ENCODE measurements around the gene ZNF841. TPM values are rescaled to one million over a fixed set of nuclear protein-coding genes. Genes with fewer than 3 reads are reported as not detected.

The ZNF841 gene
- total and polyA plus RNA-seq, 9 of the 15 experiments (the other 6 are each of a cell fraction or from before 2014, with no cell fraction given) = 3.1 to 17.1 (median 11.0) TPM

- TF ChIP-seq NEUROD1 (IDR thresholded peaks at IDR 0.05; ENCODE audit: borderline replicate concordance, low read depth, low read length, partially characterized antibody) = peak; percentile 15
- peak; percentile 79 for TF ChIP-seq GABPA (tag; conservative IDR thresholded peaks at IDR 0.05; ENCODE audit: low read depth)
- no peak for TF ChIP-seq SFPQ (IDR thresholded peaks at IDR 0.05; ENCODE audit: low read depth, low read length)
- TF ChIP-seq, protein P1, sequence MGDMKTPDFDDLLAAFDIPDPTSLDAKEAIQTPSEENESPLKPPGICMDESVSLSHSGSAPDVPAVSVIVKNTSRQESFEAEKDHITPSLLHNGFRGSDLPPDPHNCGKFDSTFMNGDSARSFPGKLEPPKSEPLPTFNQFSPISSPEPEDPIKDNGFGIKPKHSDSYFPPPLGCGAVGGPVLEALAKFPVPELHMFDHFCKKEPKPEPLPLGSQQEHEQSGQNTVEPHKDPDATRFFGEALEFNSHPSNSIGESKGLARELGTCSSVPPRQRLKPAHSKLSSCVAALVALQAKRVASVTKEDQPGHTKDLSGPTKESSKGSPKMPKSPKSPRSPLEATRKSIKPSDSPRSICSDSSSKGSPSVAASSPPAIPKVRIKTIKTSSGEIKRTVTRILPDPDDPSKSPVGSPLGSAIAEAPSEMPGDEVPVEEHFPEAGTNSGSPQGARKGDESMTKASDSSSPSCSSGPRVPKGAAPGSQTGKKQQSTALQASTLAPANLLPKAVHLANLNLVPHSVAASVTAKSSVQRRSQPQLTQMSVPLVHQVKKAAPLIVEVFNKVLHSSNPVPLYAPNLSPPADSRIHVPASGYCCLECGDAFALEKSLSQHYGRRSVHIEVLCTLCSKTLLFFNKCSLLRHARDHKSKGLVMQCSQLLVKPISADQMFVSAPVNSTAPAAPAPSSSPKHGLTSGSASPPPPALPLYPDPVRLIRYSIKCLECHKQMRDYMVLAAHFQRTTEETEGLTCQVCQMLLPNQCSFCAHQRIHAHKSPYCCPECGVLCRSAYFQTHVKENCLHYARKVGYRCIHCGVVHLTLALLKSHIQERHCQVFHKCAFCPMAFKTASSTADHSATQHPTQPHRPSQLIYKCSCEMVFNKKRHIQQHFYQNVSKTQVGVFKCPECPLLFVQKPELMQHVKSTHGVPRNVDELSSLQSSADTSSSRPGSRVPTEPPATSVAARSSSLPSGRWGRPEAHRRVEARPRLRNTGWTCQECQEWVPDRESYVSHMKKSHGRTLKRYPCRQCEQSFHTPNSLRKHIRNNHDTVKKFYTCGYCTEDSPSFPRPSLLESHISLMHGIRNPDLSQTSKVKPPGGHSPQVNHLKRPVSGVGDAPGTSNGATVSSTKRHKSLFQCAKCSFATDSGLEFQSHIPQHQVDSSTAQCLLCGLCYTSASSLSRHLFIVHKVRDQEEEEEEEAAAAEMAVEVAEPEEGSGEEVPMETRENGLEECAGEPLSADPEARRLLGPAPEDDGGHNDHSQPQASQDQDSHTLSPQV (IDR thresholded peaks at IDR 0.05) = no peak
- TF ChIP-seq, protein P2, sequence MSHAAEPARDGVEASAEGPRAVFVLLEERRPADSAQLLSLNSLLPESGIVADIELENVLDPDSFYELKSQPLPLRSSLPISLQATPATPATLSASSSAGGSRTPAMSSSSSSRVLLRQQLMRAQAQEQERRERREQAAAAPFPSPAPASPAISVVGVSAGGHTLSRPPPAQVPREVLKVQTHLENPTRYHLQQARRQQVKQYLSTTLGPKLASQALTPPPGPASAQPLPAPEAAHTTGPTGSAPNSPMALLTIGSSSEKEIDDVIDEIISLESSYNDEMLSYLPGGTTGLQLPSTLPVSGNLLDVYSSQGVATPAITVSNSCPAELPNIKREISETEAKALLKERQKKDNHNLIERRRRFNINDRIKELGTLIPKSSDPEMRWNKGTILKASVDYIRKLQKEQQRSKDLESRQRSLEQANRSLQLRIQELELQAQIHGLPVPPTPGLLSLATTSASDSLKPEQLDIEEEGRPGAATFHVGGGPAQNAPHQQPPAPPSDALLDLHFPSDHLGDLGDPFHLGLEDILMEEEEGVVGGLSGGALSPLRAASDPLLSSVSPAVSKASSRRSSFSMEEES (CRISPR knock-in tag; IDR thresholded peaks at IDR 0.05) = no peak
- TF ChIP-seq, protein P3, sequence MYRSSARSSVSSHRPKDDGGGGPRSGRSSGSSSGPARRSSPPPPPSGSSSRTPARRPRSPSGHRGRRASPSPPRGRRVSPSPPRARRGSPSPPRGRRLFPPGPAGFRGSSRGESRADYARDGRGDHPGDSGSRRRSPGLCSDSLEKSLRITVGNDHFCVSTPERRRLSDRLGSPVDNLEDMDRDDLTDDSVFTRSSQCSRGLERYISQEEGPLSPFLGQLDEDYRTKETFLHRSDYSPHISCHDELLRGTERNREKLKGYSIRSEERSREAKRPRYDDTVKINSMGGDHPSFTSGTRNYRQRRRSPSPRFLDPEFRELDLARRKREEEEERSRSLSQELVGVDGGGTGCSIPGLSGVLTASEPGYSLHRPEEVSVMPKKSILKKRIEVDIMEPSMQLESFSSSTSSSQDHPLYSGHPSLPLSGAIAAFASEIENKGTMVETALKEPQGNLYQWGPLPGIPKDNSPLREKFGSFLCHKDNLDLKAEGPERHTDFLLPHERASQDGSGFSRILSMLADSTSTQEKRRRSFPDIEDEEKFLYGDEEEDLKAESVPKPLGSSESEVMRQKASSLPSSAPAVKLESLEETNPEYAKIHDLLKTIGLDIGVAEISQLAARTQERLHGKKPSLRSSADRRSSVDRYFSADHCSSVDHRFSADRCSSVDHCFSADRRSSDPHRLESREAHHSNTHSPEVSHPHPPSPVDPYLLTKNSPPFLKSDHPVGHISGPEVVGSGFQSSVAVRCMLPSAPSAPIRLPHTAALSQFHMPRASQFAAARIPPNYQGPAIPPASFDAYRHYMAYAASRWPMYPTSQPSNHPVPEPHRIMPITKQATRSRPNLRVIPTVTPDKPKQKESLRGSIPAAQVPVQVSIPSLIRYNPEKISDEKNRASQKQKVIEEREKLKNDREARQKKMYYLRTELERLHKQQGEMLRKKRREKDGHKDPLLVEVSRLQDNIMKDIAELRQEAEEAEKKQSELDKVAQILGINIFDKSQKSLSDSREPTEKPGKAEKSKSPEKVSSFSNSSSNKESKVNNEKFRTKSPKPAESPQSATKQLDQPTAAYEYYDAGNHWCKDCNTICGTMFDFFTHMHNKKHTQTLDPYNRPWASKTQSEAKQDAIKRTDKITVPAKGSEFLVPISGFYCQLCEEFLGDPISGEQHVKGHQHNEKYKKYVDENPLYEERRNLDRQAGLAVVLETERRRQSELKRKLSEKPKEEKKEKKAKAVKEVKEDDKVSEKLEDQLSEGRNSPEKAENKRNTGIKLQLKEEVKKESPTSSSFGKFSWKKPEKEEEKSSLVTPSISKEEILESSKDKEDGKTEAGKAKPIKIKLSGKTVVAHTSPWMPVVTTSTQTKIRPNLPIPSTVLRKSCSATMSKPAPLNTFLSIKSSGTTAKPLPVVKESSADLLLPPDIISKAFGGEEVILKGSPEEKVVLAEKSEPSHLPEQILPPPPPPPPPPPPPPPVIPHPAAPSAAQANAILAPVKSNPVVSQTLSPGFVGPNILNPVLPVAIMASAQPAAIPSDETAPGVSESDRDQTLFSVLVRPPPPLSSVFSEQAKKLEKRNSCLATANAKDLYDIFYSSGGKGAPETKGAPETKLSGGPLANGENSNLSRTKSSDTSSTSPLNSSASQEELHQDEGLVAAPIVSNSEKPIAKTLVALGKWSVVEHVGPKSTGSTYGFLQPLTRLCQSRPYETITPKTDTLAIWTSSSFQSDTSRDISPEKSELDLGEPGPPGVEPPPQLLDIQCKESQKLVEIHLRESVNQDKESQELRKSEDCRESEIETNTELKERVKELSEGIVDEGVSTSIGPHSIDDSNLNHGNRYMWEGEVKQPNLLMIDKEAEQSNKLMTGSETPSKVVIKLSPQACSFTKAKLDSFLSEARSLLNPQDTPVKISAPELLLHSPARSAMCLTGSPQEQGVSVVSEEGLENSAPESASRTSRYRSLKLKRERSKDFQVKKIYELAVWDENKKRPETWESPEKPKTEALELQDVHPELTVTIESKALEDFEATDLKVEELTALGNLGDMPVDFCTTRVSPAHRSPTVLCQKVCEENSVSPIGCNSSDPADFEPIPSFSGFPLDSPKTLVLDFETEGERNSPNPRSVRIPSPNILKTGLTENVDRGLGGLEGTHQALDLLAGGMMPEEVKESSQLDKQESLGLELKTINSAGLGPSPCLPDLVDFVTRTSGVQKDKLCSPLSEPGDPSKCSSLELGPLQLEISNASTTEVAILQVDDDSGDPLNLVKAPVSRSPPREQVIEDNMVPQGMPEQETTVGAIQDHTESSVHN (IDR thresholded peaks at IDR 0.05; ENCODE audit: borderline replicate concordance in 1 of 2, low read depth in 1 of 2) = no peak
- TF ChIP-seq ZNF232 (CRISPR knock-in tag; IDR thresholded peaks at IDR 0.05) = no peak
Measured at GRCh38 chr19:52048555-52049501, 46.7 kb downstream of the ZNF841 start, which contains the start of gene ZNF432 (continued).
